NCI-H526 (cell line): Measurements from ENCODE around the gene POLN.

ENCODE experiments used
- DNase-seq, 2 experiments: peaks; one replicate each; lab custom pipeline; 2025; lab: John Stamatoyannopoulos, UW

POLN gene

GRCh38 chr4:2105559-2105958 is 136.4 kb downstream of the POLN start:
- no peak for DNase-seq

- no peak for DNase-seq
These were observed 137.2 kb downstream of the POLN start for GRCh38 chr4:2104556-2105345.

GRCh38 chr4:2103843-2104547 is 137.9 kb downstream of the POLN start:
- no peak for DNase-seq

GRCh38 chr4:2103127-2103842 is 138.6 kb downstream of the POLN start:
- no peak for DNase-seq

- no peak for DNase-seq
These were observed 139.7 kb downstream of the POLN start for GRCh38 chr4:2102045-2102883.

GRCh38 chr4:2101346-2102044 is 140.4 kb downstream of the POLN start:
- DNase-seq, result no peak

- no peak for DNase-seq
These were observed 145.8 kb downstream of the POLN start for GRCh38 chr4:2096073-2096609.

- no peak for DNase-seq
These were observed 146.5 kb downstream of the POLN start for GRCh38 chr4:2095236-2096072.

- no peak for DNase-seq
These were observed 147.4 kb downstream of the POLN start for GRCh38 chr4:2094545-2094944.

- DNase-seq, result no peak
These were observed 148.7 kb downstream of the POLN start for GRCh38 chr4:2093265-2093664.

GRCh38 chr4:2092669-2093053 is 149.3 kb downstream of the POLN start:
- no peak for DNase-seq

- DNase-seq, result no peak
These were observed 149.8 kb downstream of the POLN start for GRCh38 chr4:2091990-2092668.

- DNase-seq, result no peak
These were observed 151.3 kb downstream of the POLN start for GRCh38 chr4:2090642-2091041.

GRCh38 chr4:2089222-2089621 is 152.7 kb downstream of the POLN start:
- DNase-seq, result no peak

GRCh38 chr4:2087170-2087569 is 154.8 kb downstream of the POLN start:
- no peak for DNase-seq

GRCh38 chr4:2085496-2085901 is 156.4 kb downstream of the POLN start:
- DNase-seq, result no peak

- DNase-seq, result no peak
These were observed 157.6 kb downstream of the POLN start for GRCh38 chr4:2084316-2084715.

- no peak for DNase-seq
These were observed 158.1 kb downstream of the POLN start for GRCh38 chr4:2083826-2084160.

GRCh38 chr4:2083116-2083825 is 158.7 kb downstream of the POLN start:
- DNase-seq, result no peak
